Measurements from ENCODE around the gene RBFOX1.

Gene RBFOX1

GRCh38 chr16:7526736-7527135 is 194.1 kb downstream of the RBFOX1 start:
- no peak for DNase-seq (ENCODE audit: low spot score)

GRCh38 chr16:7532534-7532933 is 199.9 kb downstream of the RBFOX1 start:
- DNase-seq (ENCODE audit: low spot score) = no peak

DNA sequence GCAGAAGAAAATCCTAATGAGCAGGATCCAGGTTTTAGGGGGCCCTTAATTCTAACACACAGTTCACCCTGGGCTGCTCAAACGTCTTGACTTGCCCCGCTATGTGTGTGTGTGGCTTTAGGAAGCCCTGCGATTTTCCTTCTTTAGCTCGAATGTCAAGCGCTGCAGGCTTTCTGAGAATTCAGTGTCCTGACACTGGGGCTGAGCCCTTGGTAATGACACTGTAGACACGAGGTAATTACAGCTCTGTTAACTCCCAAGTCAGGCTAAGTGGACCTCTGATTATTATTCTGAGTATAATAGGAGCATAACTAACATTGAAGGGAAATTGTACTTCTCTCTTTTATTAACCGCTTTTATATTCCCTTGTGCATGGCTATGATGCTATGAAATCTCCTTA is 202.1 kb downstream of the RBFOX1 start:
- DNase-seq (ENCODE audit: low spot score) = no peak

DNA sequence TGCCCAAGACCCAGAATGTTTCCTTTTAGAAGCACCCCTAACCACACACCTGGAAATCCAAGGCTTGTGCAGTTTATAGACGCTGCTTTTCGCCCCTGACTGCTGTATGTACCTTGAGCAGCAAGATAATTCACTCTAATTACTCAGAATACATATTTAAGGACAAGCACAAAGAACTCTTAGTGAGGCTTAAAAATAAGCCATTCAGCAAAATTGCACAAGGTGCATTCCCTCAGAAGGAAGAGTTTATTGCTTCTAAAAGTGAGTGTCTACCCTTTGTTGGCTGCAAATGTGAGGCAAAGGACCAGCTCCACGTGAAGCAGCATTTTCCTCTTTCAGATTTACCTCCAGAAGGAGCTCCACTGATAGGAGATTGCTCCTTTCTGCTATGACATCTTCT is 208.4 kb downstream of the RBFOX1 start:
- DNase-seq (ENCODE audit: low spot score) = no peak

DNA sequence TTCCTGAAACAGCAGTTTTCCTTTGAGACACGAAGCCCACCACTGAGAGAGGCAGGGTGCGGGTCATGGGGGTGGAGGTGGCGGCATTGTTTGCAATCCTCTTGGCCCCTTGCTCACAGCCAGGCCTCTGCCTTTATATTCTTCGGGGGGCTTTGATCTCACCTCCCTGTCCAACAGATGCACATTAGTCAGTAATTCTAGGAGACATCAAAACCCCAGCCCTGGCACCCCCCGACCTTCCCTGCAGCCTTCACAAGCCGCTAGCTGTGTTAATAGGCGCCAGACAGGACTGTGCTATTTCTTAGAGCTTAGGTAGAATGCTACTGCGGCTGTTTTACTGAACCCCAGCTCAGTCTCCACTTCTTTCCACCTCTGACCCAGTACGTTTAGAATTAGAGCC is 212.6 kb downstream of the RBFOX1 start:
- DNase-seq (ENCODE audit: low spot score) = no peak

DNA sequence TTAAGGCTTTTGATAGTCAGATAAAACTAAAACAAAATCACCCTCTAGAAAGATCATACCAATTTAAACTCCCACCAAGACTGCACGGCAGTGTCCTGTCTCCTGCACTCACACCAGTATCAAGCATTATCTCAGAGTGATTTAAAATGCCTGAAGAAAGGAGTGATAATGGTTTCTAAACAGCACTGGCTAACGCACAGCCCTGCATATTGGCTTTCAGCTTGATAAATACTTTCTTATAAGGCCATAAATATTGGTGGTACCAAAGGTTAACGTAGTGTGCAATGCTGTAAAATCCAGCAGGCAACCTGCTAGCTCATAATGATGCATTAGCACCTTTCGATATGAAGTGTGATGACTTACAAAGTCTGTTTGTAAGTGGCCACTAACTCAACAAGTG is 214.3 kb downstream of the RBFOX1 start:
- DNase-seq (ENCODE audit: low spot score) = no peak

- DNase-seq (ENCODE audit: low spot score) = no peak
Observed at GRCh38 chr16:7547736-7548135, 215.1 kb downstream of the RBFOX1 start.

GRCh38 chr16:7548796-7549318 is 216.2 kb downstream of the RBFOX1 start:
- DNase-seq (ENCODE audit: low spot score) = no peak

- no peak for DNase-seq (ENCODE audit: low spot score)
Observed at GRCh38 chr16:7550096-7550495, 217.5 kb downstream of the RBFOX1 start.

GRCh38 chr16:7555459-7555858 is 222.8 kb downstream of the RBFOX1 start:
- no peak for DNase-seq (ENCODE audit: low spot score)

DNA sequence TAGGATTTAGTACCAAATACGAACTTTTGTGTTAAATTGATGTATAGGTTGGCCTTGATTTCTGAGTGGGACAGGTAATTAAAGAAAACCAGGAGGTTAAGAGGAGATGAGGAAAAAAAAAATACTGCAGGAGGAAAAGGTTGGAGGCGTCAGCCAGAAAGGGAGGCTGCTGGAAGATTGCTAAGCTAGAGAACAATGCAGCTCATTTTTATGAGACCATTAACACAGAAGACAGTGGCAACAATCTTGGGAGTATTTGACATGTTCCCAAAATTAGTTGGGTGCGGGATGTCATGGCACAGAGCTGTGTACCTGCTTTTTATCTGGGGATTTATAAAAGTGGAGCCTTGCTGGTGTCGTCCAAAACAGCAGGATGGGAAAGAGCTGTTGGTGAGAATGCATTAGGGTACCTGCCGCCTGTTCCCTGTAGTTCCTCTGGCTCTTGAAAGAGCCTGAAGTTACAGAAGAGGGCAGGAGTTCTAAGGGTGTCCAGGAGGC is 229.3 kb downstream of the RBFOX1 start:
- DNase-seq (ENCODE audit: low spot score) = no peak

DNA sequence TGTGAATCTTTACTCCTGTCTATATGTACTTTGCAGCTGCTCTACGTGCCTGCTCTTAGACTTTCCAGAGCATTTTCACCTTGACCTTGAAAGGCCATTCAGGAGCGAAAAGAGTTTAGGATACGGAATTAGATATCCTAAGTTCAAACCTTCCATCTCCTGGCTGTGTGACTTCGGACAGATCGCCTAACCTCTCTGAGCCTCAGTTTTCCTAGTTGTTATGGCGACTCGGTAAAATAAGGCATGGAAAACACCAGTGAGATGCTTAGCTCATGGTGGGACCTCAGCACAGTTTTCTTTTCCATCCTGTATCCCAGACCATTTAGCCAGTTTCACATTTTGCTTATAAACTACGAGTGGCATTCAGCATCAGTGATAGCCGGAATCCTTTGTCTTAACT is 233.7 kb downstream of the RBFOX1 start:
- DNase-seq (ENCODE audit: low spot score) = no peak

- DNase-seq (ENCODE audit: low spot score) = no peak
Observed at GRCh38 chr16:7571366-7571765, 238.7 kb downstream of the RBFOX1 start.

GRCh38 chr16:7577588-7577987 is 244.9 kb downstream of the RBFOX1 start:
- DNase-seq (ENCODE audit: low spot score) = no peak

- no peak for DNase-seq (ENCODE audit: low spot score)
Observed at GRCh38 chr16:7579454-7579853, 246.8 kb downstream of the RBFOX1 start.

DNA sequence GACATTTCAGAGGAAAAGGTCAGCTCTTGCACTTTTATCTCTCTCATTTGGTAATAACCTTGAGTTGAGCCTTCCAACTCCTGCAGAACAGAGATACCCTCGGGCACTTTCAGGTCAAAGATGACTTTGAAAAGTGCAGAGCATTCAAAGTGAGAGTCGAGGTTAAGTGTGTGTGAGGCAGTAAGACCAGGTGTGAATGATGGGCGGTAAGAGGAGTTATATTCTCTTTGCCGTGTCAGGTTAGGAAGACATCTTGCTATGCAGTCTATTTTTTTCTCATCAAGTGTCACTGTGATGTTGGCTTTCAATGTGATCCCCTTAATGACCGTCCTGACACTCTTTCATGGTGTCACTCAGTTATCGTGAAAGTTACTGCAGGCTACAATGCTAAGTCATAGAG is 248.5 kb downstream of the RBFOX1 start:
- DNase-seq (ENCODE audit: low spot score) = no peak

DNA sequence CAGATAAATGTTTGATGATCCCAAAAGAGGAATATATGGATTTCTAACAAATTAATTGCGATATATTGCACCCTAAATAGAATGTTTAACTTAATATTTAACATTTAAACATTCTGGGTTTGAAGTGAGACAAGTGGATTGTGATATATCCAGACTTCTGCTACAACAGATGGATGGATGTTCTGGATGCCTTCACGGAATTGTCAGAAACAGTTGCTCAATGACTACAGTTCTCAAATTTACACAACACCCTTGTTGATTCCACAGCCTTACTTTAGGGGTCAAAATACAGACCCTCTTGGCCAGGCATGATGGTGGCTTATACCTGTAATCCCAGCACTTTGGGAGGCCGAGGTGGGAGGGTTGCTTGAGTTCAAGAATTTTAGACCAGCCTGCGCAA is 250.8 kb downstream of the RBFOX1 start:
- DNase-seq (ENCODE audit: low spot score) = no peak

DNA sequence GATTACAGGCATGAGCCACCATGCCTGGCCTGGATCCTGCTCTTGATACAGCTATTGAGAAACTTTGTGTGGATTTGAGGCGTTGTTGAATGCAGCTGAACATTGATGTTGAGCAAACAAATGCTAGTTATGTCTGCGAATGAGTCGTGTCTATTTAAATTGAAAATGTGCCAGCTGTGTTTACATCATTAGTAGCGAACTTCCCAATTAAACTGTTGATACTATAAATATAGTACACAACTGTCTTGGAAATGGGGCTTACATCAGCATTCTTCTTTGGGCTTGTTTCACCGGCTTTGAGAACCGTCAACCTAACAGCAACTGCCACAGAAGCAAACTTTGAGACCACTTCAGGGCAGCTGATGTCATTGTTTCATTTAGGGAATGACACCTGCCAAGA is 251.9 kb downstream of the RBFOX1 start:
- no peak for DNase-seq (ENCODE audit: low spot score)

- DNase-seq (ENCODE audit: low spot score) = no peak
Observed at GRCh38 chr16:7585705-7586104, 253.1 kb downstream of the RBFOX1 start.

GRCh38 chr16:7590934-7591333 is 258.3 kb downstream of the RBFOX1 start:
- DNase-seq (ENCODE audit: low spot score) = no peak

- no peak for DNase-seq (ENCODE audit: low spot score)
Observed at GRCh38 chr16:7596308-7596707, 263.7 kb downstream of the RBFOX1 start.

DNA sequence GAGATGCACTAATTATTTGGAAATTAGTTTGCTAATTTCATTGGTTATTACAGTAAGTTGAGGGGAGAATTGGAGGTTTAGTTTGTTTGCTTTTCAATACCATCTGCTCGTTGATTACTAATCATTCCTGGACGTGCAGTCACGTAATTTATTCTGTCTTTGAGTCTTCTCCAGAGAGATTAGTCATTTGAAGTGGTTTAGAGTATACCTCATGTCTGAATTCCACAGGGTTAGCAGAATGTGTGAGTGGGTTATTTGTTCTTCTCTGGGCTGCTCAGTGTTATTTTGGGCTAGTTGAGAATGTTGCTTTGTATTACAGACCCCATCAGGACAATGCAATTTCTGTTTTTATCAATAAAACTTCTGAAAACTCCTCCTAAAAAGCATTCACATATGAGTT is 265.0 kb downstream of the RBFOX1 start:
- no peak for DNase-seq (ENCODE audit: low spot score)

GRCh38 chr16:7601100-7601499 is 268.5 kb downstream of the RBFOX1 start:
- DNase-seq (ENCODE audit: low spot score) = no peak

GRCh38 chr16:7602291-7602950 is 269.8 kb downstream of the RBFOX1 start:
- DNase-seq (ENCODE audit: low spot score) = no peak
